Measurements from ENCODE around the gene TBC1D9B.

The TBC1D9B gene

GRCh38 chr5:179812135-179812825, 95.4 kb downstream of the TBC1D9B start:
- DNase-seq (ENCODE audit: low read depth, low spot score): no peak
- H3K4me3 ChIP-seq (ENCODE audit: low read depth, low read length): no peak overlapping the region
- POLR2A ChIA-PET: interaction anchor here (1.2 kb wide), 1 partner anchor 7 kb away, joined by 3 read pairs; no protein-coding TSS in a partner anchor
- TF ChIP-seq, protein P1, sequence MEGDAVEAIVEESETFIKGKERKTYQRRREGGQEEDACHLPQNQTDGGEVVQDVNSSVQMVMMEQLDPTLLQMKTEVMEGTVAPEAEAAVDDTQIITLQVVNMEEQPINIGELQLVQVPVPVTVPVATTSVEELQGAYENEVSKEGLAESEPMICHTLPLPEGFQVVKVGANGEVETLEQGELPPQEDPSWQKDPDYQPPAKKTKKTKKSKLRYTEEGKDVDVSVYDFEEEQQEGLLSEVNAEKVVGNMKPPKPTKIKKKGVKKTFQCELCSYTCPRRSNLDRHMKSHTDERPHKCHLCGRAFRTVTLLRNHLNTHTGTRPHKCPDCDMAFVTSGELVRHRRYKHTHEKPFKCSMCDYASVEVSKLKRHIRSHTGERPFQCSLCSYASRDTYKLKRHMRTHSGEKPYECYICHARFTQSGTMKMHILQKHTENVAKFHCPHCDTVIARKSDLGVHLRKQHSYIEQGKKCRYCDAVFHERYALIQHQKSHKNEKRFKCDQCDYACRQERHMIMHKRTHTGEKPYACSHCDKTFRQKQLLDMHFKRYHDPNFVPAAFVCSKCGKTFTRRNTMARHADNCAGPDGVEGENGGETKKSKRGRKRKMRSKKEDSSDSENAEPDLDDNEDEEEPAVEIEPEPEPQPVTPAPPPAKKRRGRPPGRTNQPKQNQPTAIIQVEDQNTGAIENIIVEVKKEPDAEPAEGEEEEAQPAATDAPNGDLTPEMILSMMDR (IDR thresholded peaks at IDR 0.05; ENCODE audit: insufficient read depth, low read length, missing control alignments): no peak
- CTCF ChIA-PET: interaction anchor here (1.2 kb wide), 1 partner anchor 15 kb away, joined by 6 read pairs; no protein-coding TSS in a partner anchor

Measured in AG04449 (cell line).